ENCODE measurements around the gene INSIG2. TPM values are rescaled to one million over a fixed set of nuclear protein-coding genes. Genes with fewer than 3 reads are reported as not detected.
A peak's percentile ranks its signal among the peaks of the same experiment; 100 is the strongest.

INSIG2 gene
- total RNA-seq, 1 experiment from 2014 or later, result 8.5 TPM

DNA sequence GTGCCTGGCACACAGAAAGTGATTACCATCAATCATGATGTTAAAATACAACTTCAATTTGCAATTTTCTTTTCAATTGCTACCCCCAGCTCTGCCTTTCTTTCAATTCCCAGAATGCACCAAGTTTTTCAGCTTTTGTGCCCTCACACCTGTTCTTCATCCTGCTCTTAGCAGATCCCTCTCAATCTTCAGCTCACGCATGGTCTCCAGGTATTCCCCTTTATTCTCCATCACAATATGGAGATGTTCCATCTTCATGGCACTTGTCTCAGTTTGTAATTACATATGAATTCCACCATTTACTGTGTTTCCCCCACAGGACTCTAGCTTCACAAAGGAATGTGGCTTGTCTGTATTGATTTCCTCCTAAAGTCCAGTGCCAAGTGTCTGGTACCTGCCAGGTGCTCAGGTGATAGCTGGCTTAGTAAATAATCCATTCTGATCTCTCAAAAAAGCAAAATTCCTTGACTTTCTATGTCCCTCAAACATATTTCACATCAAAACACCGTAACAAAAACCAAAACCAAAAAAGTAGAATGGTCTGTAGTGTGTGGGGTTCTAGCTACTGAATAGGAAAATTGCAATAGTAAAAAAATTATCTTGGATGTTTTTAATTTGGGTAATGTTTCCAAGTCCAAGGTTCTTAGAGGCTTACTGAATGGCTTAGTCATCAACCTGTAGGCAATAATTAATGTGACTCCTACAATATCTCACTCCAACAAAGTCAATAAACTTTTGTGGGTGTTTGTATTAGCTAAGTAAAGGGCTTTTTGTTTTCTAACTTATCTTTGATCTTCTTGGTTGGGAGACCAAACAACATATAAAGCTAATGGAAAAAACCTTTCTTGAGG, 2.9 kb upstream of the INSIG2 start:
- TF ChIP-seq, protein P1, sequence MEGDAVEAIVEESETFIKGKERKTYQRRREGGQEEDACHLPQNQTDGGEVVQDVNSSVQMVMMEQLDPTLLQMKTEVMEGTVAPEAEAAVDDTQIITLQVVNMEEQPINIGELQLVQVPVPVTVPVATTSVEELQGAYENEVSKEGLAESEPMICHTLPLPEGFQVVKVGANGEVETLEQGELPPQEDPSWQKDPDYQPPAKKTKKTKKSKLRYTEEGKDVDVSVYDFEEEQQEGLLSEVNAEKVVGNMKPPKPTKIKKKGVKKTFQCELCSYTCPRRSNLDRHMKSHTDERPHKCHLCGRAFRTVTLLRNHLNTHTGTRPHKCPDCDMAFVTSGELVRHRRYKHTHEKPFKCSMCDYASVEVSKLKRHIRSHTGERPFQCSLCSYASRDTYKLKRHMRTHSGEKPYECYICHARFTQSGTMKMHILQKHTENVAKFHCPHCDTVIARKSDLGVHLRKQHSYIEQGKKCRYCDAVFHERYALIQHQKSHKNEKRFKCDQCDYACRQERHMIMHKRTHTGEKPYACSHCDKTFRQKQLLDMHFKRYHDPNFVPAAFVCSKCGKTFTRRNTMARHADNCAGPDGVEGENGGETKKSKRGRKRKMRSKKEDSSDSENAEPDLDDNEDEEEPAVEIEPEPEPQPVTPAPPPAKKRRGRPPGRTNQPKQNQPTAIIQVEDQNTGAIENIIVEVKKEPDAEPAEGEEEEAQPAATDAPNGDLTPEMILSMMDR (conservative IDR thresholded peaks at IDR 0.05; ENCODE audit: low read depth, low read length), result no peak
- no peak for TF ChIP-seq EZH2 (IDR thresholded peaks at IDR 0.05; ENCODE audit: low read length, unreplicated experiment)
- TF ChIP-seq EZH2phosphoT487 (IDR thresholded peaks at IDR 0.05; ENCODE audit: borderline replicate concordance, low read length), result no peak
- Histone ChIP-seq H3K27ac (ENCODE audit: low read length) (peak overlapping the region; percentile 50), H3K36me3 (ENCODE audit: low read depth, low read length) (no peaks in the 10 kb centered on the region), H4K20me1 (ENCODE audit: low read length) (no peaks in the 10 kb centered on the region), H2AFZ (ENCODE audit: low read length) (no peak overlapping the region), H3K27me3 (ENCODE audit: low read length) (no peaks in the 10 kb centered on the region), H3K9me3 (ENCODE audit: low read length) (no peaks in the 10 kb centered on the region), H3K4me1 (ENCODE audit: insufficient read depth, low read length) (peaks cover 34% of the 10 kb centered on the region), H3F3A (ENCODE audit: low read length, unreplicated experiment) (no peaks in the 10 kb centered on the region), H3K79me2 (ENCODE audit: low read length) (peaks cover 21% of the 10 kb centered on the region), H3K9me2 (replicated peaks; ENCODE audit: low read length) (no peaks in the 10 kb centered on the region), H3K4me2 (ENCODE audit: low read length) (peak overlapping the region; percentile 14), H3K4me3 (ENCODE audit: low read length) (no peak overlapping the region), H3K9ac (ENCODE audit: low read length) (no peak overlapping the region)
- ATAC-seq (peak; percentile 12), DNase-seq (peak; percentile 57)
- no TSS peak for BruUV-seq (replicated peaks)
- ChIA-PET CTCF (interaction anchor here (0.5 to 1.0 kb wide), 2 partner anchors 23 to 27 kb away, joined by 3 to 4 read pairs; no protein-coding TSS in a partner anchor), POLR2A (ENCODE audit: unreplicated experiment) (interaction anchor here (0.7 kb wide), 1 partner anchor 29 kb away, joined by 3 read pairs; no protein-coding TSS in a partner anchor)
- intact Hi-C loops (cut with micrococcal nuclease), result loop anchor here (1.0 to 5.0 kb wide), 3 partner anchors 37 to 99 kb away; no protein-coding TSS in a partner anchor

DNA sequence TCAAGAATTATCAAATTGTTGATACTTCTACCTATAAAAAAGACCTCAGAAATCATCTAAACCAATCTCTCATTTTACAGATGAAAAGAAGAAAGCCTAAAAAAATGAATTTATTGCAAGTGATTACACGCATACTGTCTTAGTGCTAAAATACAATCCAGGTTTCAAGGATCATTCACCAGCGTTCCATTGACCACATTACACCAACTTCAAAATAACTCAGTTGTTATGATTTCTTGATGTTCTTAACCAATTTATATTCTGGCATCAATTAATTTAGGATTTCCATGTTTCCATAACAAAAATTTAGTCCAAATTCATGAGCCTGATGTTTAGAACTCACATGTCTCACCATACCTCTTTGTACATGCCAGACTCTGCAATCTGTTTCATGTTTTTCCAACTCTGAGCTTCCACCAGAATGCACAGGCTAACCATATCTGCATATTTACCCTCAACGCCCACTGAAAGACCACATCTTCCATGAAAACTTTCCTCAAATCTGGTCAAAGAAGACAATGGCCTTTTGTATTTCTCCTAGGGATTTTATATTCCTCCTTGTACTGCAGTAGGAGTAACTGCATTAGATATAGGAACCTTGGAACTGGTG, 2.1 kb upstream of the INSIG2 start:
- H3K27ac ChIP-seq (ENCODE audit: low read length), result peak overlapping the region; percentile 50
- H3F3A ChIP-seq (ENCODE audit: low read length, unreplicated experiment), result no peaks in the 10 kb centered on the region
- no peak overlapping the region for H3K4me3 ChIP-seq (ENCODE audit: low read length)
- peaks cover 28% of the 10 kb centered on the region for H3K79me2 ChIP-seq (ENCODE audit: low read length)
- ChIA-PET CTCF (interaction anchor here (1.0 kb wide), 1 partner anchor 24 kb away, joined by 3 read pairs; no protein-coding TSS in a partner anchor), POLR2A (ENCODE audit: unreplicated experiment) (no interaction called here)
- no peak overlapping the region for H2AFZ ChIP-seq (ENCODE audit: low read length)
- no peak for TF ChIP-seq EZH2phosphoT487 (IDR thresholded peaks at IDR 0.05; ENCODE audit: borderline replicate concordance, low read length)
- TF ChIP-seq EZH2 (IDR thresholded peaks at IDR 0.05; ENCODE audit: low read length, unreplicated experiment), result no peak
- no peak overlapping the region for H3K9ac ChIP-seq (ENCODE audit: low read length)
- H3K27me3 ChIP-seq (ENCODE audit: low read length), result no peaks in the 10 kb centered on the region
- peaks cover 41% of the 10 kb centered on the region for H3K4me1 ChIP-seq (ENCODE audit: insufficient read depth, low read length)
- no peak for DNase-seq
- H3K9me2 ChIP-seq (replicated peaks; ENCODE audit: low read length), result no peaks in the 10 kb centered on the region
- no peaks in the 10 kb centered on the region for H4K20me1 ChIP-seq (ENCODE audit: low read length)
- H3K4me2 ChIP-seq (ENCODE audit: low read length), result peak overlapping the region; percentile 14
- H3K36me3 ChIP-seq (ENCODE audit: low read depth, low read length), result no peaks in the 10 kb centered on the region
- intact Hi-C loops (cut with micrococcal nuclease), result loop anchor here (5.0 kb wide), 1 partner anchor 36 kb away; no protein-coding TSS in a partner anchor
- H3K9me3 ChIP-seq (ENCODE audit: low read length), result no peaks in the 10 kb centered on the region
- no peak for ATAC-seq
- no TSS peak for BruUV-seq (replicated peaks)

DNA sequence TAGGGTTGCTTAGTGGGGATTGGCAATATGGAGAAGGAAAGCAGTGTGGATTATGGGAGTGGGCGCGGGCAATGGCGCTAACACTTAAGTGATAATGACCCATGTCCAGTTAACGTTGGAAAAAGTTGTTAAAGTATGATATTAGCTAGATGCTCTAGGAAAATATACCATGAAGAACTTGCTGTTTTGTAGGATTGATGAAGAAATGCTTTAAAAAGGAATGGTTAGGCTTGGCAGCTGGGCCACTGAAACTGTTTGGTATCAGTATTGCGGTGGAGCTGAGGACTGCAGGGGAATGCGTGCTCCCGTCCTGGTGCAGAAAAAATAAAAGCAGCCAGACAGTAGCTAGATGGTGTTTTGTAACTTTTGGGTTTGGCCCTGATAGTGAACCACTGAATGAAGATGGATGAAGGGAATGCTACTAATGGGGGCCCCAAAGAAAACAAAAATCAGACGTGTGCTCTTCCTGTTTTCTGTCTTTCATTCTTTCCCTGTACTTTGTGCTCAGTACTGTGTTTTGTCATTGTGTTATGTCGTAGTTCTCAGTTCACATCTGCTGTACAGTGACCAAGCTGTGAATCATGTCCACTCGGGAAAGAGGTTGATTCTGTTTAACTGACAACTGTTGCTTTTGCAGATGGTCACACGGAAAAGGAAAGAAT, 999 bp downstream of the INSIG2 start:
- Histone ChIP-seq H2AFZ (ENCODE audit: low read length) (peak overlapping the region; percentile 81), H3K27me3 (ENCODE audit: low read length) (no peaks in the 10 kb centered on the region), H3K4me2 (ENCODE audit: low read length) (peak overlapping the region; percentile 95), H3K27ac (ENCODE audit: low read length) (peak overlapping the region; percentile 57), H3K9ac (ENCODE audit: low read length) (peak overlapping the region; percentile 82), H3K9me2 (replicated peaks; ENCODE audit: low read length) (no peaks in the 10 kb centered on the region), H3K4me3 (ENCODE audit: low read length) (peak overlapping the region; percentile 88), H4K20me1 (ENCODE audit: low read length) (no peaks in the 10 kb centered on the region), H3F3A (ENCODE audit: low read length, unreplicated experiment) (no peaks in the 10 kb centered on the region), H3K79me2 (ENCODE audit: low read length) (peaks cover 47% of the 10 kb centered on the region), H3K36me3 (ENCODE audit: low read depth, low read length) (no peaks in the 10 kb centered on the region), H3K4me1 (ENCODE audit: insufficient read depth, low read length) (peaks cover 42% of the 10 kb centered on the region), H3K9me3 (ENCODE audit: low read length) (no peaks in the 10 kb centered on the region)
- TF ChIP-seq, protein P1 (conservative IDR thresholded peaks at IDR 0.05; ENCODE audit: low read depth, low read length), result peak; percentile 13; the same call in 1 of the 2 replicates
- TF ChIP-seq EZH2phosphoT487 (IDR thresholded peaks at IDR 0.05; ENCODE audit: borderline replicate concordance, low read length) (no peak), EZH2 (IDR thresholded peaks at IDR 0.05; ENCODE audit: low read length, unreplicated experiment) (no peak)
- intact Hi-C loops (cut with micrococcal nuclease), result loop anchor here (1.0 to 5.0 kb wide), 2 partner anchors 33 to 96 kb away; no protein-coding TSS in a partner anchor
- CTCF ChIA-PET, result interaction anchor here (0.7 to 1.2 kb wide), 2 partner anchors 39 to 43 kb away, joined by 3 to 6 read pairs; no protein-coding TSS in a partner anchor
- POLR2A ChIA-PET (ENCODE audit: unreplicated experiment), result interaction anchor here (0.5 to 1.5 kb wide), 4 partner anchors 31 to 541 kb away, joined by 3 to 9 read pairs (median 3); no protein-coding TSS in a partner anchor
- peak; percentile 48 for DNase-seq
- peak; percentile 42 for ATAC-seq
- BruUV-seq (replicated peaks), result TSS peak; percentile 41

Measured in PC-3 (cell line).